Measurements from ENCODE around the gene MAPRE2.

DNA sequence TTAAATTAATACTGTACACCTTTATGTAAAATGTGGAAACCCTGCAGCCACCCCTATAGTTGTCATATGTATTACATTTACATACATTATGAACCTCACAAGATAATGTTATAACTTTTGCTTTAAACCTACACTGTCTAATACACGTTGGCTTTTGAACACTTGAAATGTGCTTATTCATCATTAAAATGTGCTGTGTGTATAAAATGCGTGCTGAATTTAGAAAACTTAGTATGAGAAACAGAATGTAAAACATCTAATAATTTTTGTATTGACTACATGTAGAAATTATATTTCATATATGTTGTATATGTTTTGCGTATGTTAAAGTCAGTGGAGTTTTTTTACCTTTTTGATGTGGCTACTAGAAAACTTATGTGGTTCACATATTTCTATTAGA, 68.8 kb downstream of the MAPRE2 start:
- TF ChIP-seq, protein P1, sequence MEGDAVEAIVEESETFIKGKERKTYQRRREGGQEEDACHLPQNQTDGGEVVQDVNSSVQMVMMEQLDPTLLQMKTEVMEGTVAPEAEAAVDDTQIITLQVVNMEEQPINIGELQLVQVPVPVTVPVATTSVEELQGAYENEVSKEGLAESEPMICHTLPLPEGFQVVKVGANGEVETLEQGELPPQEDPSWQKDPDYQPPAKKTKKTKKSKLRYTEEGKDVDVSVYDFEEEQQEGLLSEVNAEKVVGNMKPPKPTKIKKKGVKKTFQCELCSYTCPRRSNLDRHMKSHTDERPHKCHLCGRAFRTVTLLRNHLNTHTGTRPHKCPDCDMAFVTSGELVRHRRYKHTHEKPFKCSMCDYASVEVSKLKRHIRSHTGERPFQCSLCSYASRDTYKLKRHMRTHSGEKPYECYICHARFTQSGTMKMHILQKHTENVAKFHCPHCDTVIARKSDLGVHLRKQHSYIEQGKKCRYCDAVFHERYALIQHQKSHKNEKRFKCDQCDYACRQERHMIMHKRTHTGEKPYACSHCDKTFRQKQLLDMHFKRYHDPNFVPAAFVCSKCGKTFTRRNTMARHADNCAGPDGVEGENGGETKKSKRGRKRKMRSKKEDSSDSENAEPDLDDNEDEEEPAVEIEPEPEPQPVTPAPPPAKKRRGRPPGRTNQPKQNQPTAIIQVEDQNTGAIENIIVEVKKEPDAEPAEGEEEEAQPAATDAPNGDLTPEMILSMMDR (conservative IDR thresholded peaks at IDR 0.05; ENCODE audit: low read depth, low read length), result no peak
- TF ChIP-seq EZH2 (IDR thresholded peaks at IDR 0.05; ENCODE audit: borderline replicate concordance, low read depth, low read length, poor library complexity, severe bottlenecking), result no peak
